ENCODE data around the gene ASF1A. TPM values are rescaled to one million over a fixed set of nuclear protein-coding genes. Genes with fewer than 3 reads are reported as not detected.

The ASF1A gene
- 9.4 to 10.9 TPM (median 9.4 TPM) in 5 replicates for total RNA-seq (2022; extraction: Qiagen RNA extraction)

DNA sequence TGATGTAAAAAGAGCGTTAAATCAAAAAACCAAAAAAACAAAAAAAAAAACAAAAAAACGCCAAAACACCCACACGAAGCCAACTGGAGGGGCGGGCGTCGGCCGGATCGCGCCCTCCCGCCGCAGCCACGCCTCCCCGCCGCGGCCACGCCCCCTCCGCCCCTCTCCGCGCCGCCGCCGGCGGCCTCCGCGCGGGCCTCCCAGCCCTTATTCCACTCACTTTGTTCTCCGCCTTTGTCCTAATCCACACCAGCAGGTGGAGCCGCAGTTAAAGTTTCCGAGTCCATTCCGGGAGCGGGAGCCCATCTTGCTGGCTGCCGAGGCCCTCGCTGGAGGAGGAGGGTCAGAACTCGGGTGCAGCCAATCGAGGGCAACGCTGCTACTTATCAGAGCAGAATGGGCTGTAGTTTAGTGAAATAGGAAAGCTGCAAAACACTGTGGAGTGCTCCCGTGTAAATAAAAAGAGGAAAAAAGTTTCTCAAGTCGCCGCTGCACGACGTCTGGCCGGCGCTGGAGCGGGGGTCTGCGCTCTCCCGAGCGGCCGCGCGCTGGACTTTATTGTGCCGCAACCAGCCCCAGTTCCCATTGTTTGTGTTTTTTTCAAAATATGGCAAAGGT lies at the start of gene ASF1A:
Gene ASF1A, plus strand, starts transcription at position 346 of the 618 bp plus-strand sequence. Its CDS starts 262 bp downstream, at position 608.

GRCh38 chr6:118934461-118935330 lies 40.7 kb downstream of the ASF1A start, which contains the start of gene MCM9:
Gene MCM9, minus strand, starts transcription at chr6:118935159. Its CDS starts 3,436 bp downstream, at chr6:118931723.

Other genes starting within 250 kb of the ASF1A start
- 0.97 to 1.8 TPM (median 1.6 TPM) in 5 replicates for gene CEP85L, start 242.6 kb upstream of the ASF1A start, total RNA-seq (2022; extraction: Qiagen RNA extraction)
- 4.6 to 5.6 TPM (median 4.8 TPM) in 5 replicates for gene MCM9, start 41.0 kb downstream of the ASF1A start, total RNA-seq (2022; extraction: Qiagen RNA extraction)
- gene FAM184A, start 184.5 kb downstream of the ASF1A start, total RNA-seq (2022; extraction: Qiagen RNA extraction) = 0.03 TPM in 1 of 5 replicates, not detected in the others